ENCODE measurements around the gene CLEC3B. TPM values are rescaled to one million over a fixed set of nuclear protein-coding genes. Genes with fewer than 3 reads are reported as not detected.

Gene CLEC3B
- total RNA-seq, 2 experiments from 2014 or later: not detected

DNA sequence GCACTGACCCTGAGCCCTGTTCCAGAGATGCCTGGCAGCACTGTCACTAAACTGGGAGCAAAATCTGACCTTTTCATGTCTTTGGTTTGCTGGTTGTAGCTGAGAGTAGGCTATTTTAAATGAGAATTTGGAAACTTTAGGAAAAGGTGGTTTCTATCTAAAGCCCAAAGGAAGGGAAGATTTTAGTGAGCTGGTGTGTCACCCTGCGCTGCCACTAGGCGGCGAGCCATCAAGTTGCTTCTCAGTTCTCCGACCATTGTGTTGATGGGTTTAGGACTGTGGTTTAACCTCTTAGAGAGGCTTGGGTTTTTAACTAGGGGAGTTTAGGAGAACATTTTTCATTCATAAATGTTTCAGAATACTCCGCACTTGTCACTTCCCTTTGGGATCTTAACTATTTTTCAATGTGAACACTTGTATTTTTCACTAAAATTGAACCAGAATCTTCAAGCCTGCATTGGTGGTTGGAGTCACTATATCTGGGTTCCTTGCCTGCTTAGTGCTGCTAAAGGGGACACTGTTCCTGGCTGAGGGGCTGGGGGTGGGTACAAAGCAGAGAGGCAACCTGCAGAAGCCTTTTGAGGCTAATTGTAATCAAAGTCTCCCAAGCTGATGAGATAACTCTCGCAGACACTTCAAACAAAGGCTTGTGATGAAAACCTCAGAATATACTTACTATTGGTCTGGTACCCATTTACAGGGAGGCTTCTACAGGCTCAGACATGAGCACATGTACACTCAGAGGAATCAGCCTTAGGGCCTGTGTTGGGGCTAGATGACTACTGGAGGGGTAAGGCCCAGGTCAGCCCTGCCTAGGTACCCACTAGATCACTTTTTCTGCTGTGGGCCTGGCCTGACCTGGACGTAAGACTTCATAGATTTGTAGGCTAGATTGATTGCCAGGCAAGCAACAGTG, 33.3 kb upstream of the CLEC3B start:
- H3K9me3 Mint-ChIP-seq: no peaks in the 10 kb centered on the region
- POLR2A ChIA-PET: interaction anchor here (0.5 kb wide), 1 partner anchor 195 kb away, joined by 3 read pairs; no protein-coding TSS in a partner anchor
- H3K4me1 Mint-ChIP-seq (ENCODE audit: low read depth): peaks cover 64% of the 10 kb centered on the region
- H3K4me3 Mint-ChIP-seq: no peak overlapping the region
- CTCF ChIA-PET: interaction anchor here (0.7 to 7.0 kb wide), 8 partner anchors 9 to 45 kb away, joined by 3 to 37 read pairs (median 6); partner anchors contain the start of genes EXOSC7 and ZDHHC3
- no peak overlapping the region for H3K27ac Mint-ChIP-seq
- peak; percentile 36 for DNase-seq
- no peaks in the 10 kb centered on the region for H3K27me3 Mint-ChIP-seq
- intact Hi-C loops (cut with micrococcal nuclease): no loop called here
- H3K36me3 Mint-ChIP-seq: peaks cover 37% of the 10 kb centered on the region

- no peaks in the 10 kb centered on the region for H3K27me3 Mint-ChIP-seq
- H3K4me1 Mint-ChIP-seq (ENCODE audit: low read depth): peaks cover 64% of the 10 kb centered on the region
- H3K4me3 Mint-ChIP-seq: no peak overlapping the region
- intact Hi-C loops (cut with micrococcal nuclease): no loop called here
- no peaks in the 10 kb centered on the region for H3K9me3 Mint-ChIP-seq
- no peak for DNase-seq
- H3K36me3 Mint-ChIP-seq: peaks cover 37% of the 10 kb centered on the region
- CTCF ChIA-PET: interaction anchor here (0.9 to 7.0 kb wide), 6 partner anchors 11 to 668 kb away, joined by 3 to 37 read pairs (median 10); partner anchors contain the start of genes EXOSC7 and ZDHHC3
- H3K27ac Mint-ChIP-seq: no peak overlapping the region
- POLR2A ChIA-PET: interaction anchor here (0.5 to 0.9 kb wide), 2 partner anchors 17 to 196 kb away, joined by 3 to 5 read pairs; partner anchors contain the start of genes EXOSC7 and ZDHHC3
These were observed 32.5 kb upstream of the CLEC3B start for GRCh38 chr3:44993471-44994205.

DNA sequence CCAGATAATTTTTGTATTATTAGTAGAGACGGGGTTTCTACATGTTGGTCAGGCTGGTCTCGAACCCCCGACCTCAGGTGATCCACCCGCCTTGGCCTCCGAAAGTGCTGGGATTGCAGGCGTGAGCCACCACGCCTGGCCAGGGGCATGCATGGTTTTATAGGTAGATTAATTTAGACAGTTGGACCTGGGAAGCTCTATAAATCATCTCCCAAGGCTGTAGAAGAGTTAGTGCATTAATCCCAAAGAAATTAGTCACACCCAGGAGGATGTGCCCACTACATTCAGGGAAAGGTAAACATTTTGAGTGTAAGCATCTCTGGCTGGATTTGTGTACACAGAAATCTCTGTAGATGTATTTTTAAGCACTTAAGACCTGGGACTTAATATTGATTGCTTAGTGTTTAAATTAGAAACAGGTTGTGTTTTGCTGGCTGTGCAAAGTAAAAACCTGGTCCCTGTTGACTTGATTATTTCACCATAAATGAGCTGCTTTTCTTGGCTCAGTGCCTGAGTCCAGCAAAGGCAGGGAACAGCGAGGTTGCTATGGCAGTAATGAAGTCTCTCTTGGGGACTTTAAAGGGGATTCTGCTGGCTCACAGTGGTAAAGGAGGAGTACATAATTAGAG, 30.8 kb upstream of the CLEC3B start:
- Mint-ChIP-seq H3K4me3 (no peak overlapping the region), H3K27me3 (no peaks in the 10 kb centered on the region), H3K27ac (no peak overlapping the region), H3K36me3 (peaks cover 43% of the 10 kb centered on the region), H3K4me1 (ENCODE audit: low read depth) (peaks cover 64% of the 10 kb centered on the region), H3K9me3 (no peaks in the 10 kb centered on the region)
- no peak for DNase-seq
- ChIA-PET CTCF (interaction anchor here (7.0 kb wide), 1 partner anchor 18 kb away, joined by 37 read pairs; the partner anchor contains the start of genes EXOSC7 and ZDHHC3), POLR2A (no interaction called here)
- intact Hi-C loops (cut with micrococcal nuclease): no loop called here

GRCh38 chr3:44996556-44996969, 29.5 kb upstream of the CLEC3B start:
- ChIA-PET POLR2A (interaction anchor here (0.9 kb wide), 1 partner anchor 16 kb away, joined by 3 read pairs; no protein-coding TSS in a partner anchor), CTCF (interaction anchor here (0.5 to 1.5 kb wide), 4 partner anchors 9 to 64 kb away, joined by 3 to 4 read pairs (median 4); no protein-coding TSS in a partner anchor)
- Mint-ChIP-seq H3K27me3 (no peaks in the 10 kb centered on the region), H3K4me3 (no peak overlapping the region), H3K4me1 (ENCODE audit: low read depth) (peaks cover 52% of the 10 kb centered on the region), H3K9me3 (no peaks in the 10 kb centered on the region), H3K27ac (peak overlapping the region; percentile 57), H3K36me3 (peaks cover 44% of the 10 kb centered on the region)
- intact Hi-C loops (cut with micrococcal nuclease): loop anchor here (2.0 kb wide), 1 partner anchor 18 kb away; no protein-coding TSS in a partner anchor
- DNase-seq: no peak

GRCh38 chr3:44999782-45000181, 26.3 kb upstream of the CLEC3B start:
- Mint-ChIP-seq H3K27ac (no peak overlapping the region), H3K36me3 (peaks cover 53% of the 10 kb centered on the region), H3K9me3 (peaks cover 1% of the 10 kb centered on the region), H3K27me3 (no peaks in the 10 kb centered on the region), H3K4me1 (ENCODE audit: low read depth) (peaks cover 26% of the 10 kb centered on the region), H3K4me3 (no peak overlapping the region)
- no peak for DNase-seq
- POLR2A ChIA-PET: no interaction called here
- CTCF ChIA-PET: no interaction called here
- intact Hi-C loops (cut with micrococcal nuclease): no loop called here

DNA sequence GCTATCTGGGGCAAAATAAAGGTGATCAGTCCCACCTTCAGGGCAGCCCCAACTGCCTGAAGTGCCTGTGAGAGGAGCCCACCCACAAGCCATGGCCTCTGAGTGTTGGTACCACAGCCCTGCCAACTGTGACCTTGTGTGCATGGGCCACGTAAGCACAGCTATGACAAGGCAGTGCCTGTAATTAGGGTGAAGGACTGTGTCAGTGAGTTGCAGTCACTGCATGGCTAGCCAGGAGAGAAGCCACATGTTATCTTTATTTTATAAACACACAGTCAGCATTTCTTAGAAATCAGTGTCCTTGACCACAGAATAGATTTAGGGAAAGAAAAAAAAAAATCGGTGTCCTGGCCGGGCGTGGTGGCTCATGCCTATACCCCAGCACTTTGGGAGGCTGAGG, 25.3 kb upstream of the CLEC3B start:
- Mint-ChIP-seq H3K4me1 (ENCODE audit: low read depth) (peaks cover 29% of the 10 kb centered on the region), H3K4me3 (no peak overlapping the region), H3K27ac (no peak overlapping the region), H3K36me3 (peaks cover 63% of the 10 kb centered on the region), H3K27me3 (no peaks in the 10 kb centered on the region), H3K9me3 (peaks cover 5% of the 10 kb centered on the region)
- intact Hi-C loops (cut with micrococcal nuclease): no loop called here
- DNase-seq: no peak
- ChIA-PET CTCF (interaction anchor here (0.6 to 1.7 kb wide), 3 partner anchors 8 to 14 kb away, joined by 3 to 4 read pairs (median 3); no protein-coding TSS in a partner anchor), POLR2A (no interaction called here)

DNA sequence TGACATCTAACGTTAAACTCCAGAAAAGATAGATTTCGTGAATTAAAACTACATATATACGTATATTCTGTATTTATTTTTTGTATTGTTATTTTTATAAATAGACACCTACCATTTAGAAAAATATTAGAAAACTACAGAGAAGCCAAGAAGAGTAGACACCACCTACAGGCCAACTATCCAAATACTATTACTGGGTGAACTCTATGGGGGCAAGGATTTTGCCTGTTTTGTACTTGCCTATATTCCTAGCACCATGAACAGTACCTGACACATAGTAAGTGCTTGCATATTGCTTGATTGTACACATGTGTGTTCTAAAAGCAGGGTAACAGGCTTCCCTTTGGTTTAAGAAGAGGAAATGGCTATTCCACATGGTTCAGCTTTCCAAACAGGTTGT, 24.4 kb upstream of the CLEC3B start:
- Mint-ChIP-seq H3K27me3 (no peaks in the 10 kb centered on the region), H3K36me3 (peaks cover 64% of the 10 kb centered on the region), H3K9me3 (peaks cover 5% of the 10 kb centered on the region), H3K4me3 (no peak overlapping the region), H3K27ac (no peak overlapping the region), H3K4me1 (ENCODE audit: low read depth) (peaks cover 20% of the 10 kb centered on the region)
- POLR2A ChIA-PET: no interaction called here
- no peak for DNase-seq
- CTCF ChIA-PET: interaction anchor here (0.6 to 1.7 kb wide), 3 partner anchors 9 to 14 kb away, joined by 3 to 4 read pairs (median 3); no protein-coding TSS in a partner anchor
- intact Hi-C loops (cut with micrococcal nuclease): no loop called here

- H3K36me3 Mint-ChIP-seq: peaks cover 64% of the 10 kb centered on the region
- no peaks in the 10 kb centered on the region for H3K27me3 Mint-ChIP-seq
- H3K4me1 Mint-ChIP-seq (ENCODE audit: low read depth): peaks cover 19% of the 10 kb centered on the region
- intact Hi-C loops (cut with micrococcal nuclease): no loop called here
- DNase-seq: no peak
- peaks cover 5% of the 10 kb centered on the region for H3K9me3 Mint-ChIP-seq
- H3K27ac Mint-ChIP-seq: no peak overlapping the region
- ChIA-PET POLR2A (interaction anchor here (0.6 kb wide), 1 partner anchor 20 kb away, joined by 3 read pairs; no protein-coding TSS in a partner anchor), CTCF (interaction anchor here (1.7 kb wide), 1 partner anchor 15 kb away, joined by 4 read pairs; no protein-coding TSS in a partner anchor)
- H3K4me3 Mint-ChIP-seq: no peak overlapping the region
These were observed 23.9 kb upstream of the CLEC3B start for GRCh38 chr3:45002139-45002660.

DNA sequence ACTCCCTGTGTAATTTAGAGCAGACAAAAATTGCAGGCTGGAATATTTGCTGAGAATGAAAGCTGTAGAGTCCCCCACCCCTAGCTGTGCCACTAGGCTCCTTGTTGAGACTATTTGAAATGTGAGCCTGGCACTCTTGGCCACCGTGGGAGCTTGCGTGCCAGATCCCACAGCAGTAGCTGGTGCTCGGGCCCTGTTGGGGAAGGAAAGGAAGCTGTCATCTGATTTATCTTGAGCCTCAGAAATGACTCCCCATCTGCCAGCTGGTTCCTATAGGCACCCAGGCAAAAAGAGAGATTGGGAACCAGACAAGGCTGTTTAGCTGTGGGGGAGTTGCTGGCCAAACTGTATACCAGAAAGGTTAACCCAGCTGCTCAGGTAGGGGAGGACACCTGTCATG, 23.4 kb upstream of the CLEC3B start:
- H3K27me3 Mint-ChIP-seq: no peaks in the 10 kb centered on the region
- H3K4me1 Mint-ChIP-seq (ENCODE audit: low read depth): peaks cover 15% of the 10 kb centered on the region
- H3K9me3 Mint-ChIP-seq: peaks cover 5% of the 10 kb centered on the region
- H3K4me3 Mint-ChIP-seq: no peak overlapping the region
- H3K27ac Mint-ChIP-seq: no peak overlapping the region
- H3K36me3 Mint-ChIP-seq: peaks cover 64% of the 10 kb centered on the region
- ChIA-PET CTCF (no interaction called here), POLR2A (interaction anchor here (0.6 kb wide), 1 partner anchor 21 kb away, joined by 3 read pairs; no protein-coding TSS in a partner anchor)
- intact Hi-C loops (cut with micrococcal nuclease): no loop called here
- DNase-seq: no peak

GRCh38 chr3:45003406-45003805, 22.7 kb upstream of the CLEC3B start:
- Mint-ChIP-seq H3K4me1 (ENCODE audit: low read depth) (peaks cover 18% of the 10 kb centered on the region), H3K27me3 (no peaks in the 10 kb centered on the region), H3K36me3 (peaks cover 67% of the 10 kb centered on the region), H3K27ac (no peak overlapping the region), H3K4me3 (no peak overlapping the region), H3K9me3 (peaks cover 5% of the 10 kb centered on the region)
- ChIA-PET CTCF (no interaction called here), POLR2A (no interaction called here)
- no peak for DNase-seq
- intact Hi-C loops (cut with micrococcal nuclease): no loop called here

DNA sequence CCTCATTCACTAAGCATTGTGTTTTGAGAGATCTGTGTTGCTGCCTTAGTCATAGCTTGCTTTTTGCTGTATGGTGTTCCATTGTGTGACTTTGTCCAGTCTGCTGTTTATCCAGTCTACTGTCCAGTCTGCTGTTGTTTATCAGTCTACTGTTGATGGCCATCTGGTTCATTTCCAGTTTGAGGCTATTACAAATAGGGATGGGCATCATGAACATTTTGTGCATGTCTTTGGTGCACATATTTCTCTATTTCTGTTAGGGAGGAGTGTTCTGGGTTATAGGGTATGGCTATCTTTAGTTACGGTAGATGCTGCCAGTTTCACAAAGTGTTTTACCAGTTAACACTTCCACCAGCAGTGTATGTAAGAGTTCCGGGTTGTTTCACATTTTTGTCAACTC, 22.2 kb upstream of the CLEC3B start:
- peaks cover 18% of the 10 kb centered on the region for H3K4me1 Mint-ChIP-seq (ENCODE audit: low read depth)
- DNase-seq: no peak
- H3K4me3 Mint-ChIP-seq: no peak overlapping the region
- no peaks in the 10 kb centered on the region for H3K27me3 Mint-ChIP-seq
- peaks cover 5% of the 10 kb centered on the region for H3K9me3 Mint-ChIP-seq
- peaks cover 68% of the 10 kb centered on the region for H3K36me3 Mint-ChIP-seq
- ChIA-PET POLR2A (no interaction called here), CTCF (no interaction called here)
- intact Hi-C loops (cut with micrococcal nuclease): no loop called here
- H3K27ac Mint-ChIP-seq: no peak overlapping the region

Data from activated CD4-positive, alpha-beta memory T cell treated with anti-CD3 and anti-CD28 coated beads for 36 hours (primary cell).